Esophagus squamous epithelium (tissue), 4 donors: ENCODE data around the gene GCM1.

Experiments used
- POLR2A ChIP-seq, 4 donors: fragments of 450-650 bp; IDR thresholded peaks; one replicate each; pipeline ENCODE4 v1.6.1; 2017; ENCODE audit warnings: antibody characterized with exemption in 4 of 4, mild to moderate bottlenecking in 4 of 4, moderate library complexity in 3 of 4
- TF ChIP-seq, protein P1 (sequence below), 6 experiments: fragments of 450-650 bp in 4 of 6; fragments of 200-600 bp in 2 of 6; sonication (generic) in 2 of 6; IDR thresholded peaks; one replicate each; pipeline ENCODE4 v1.5.1; 2016 to 2019; ENCODE audit warnings: antibody characterized with exemption in 6 of 6, mild to moderate bottlenecking in 4 of 6, moderate library complexity in 4 of 6

GRCh38 chr6:53175027-53175426 is 26.4 kb upstream of the GCM1 start:
- TF ChIP-seq POLR2A (IDR thresholded peaks at IDR 0.05), result no peak
- TF ChIP-seq, protein P1, sequence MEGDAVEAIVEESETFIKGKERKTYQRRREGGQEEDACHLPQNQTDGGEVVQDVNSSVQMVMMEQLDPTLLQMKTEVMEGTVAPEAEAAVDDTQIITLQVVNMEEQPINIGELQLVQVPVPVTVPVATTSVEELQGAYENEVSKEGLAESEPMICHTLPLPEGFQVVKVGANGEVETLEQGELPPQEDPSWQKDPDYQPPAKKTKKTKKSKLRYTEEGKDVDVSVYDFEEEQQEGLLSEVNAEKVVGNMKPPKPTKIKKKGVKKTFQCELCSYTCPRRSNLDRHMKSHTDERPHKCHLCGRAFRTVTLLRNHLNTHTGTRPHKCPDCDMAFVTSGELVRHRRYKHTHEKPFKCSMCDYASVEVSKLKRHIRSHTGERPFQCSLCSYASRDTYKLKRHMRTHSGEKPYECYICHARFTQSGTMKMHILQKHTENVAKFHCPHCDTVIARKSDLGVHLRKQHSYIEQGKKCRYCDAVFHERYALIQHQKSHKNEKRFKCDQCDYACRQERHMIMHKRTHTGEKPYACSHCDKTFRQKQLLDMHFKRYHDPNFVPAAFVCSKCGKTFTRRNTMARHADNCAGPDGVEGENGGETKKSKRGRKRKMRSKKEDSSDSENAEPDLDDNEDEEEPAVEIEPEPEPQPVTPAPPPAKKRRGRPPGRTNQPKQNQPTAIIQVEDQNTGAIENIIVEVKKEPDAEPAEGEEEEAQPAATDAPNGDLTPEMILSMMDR (IDR thresholded peaks at IDR 0.05), result no peak
